IPS-NIHi7 (cell line): Measurements from ENCODE around the gene CDHR1.

Experiments used
- DNase-seq: peaks from one replicate; pipeline ENCODE4 v3.0.0; 2012; ENCODE audit warnings: mixed read lengths; ENCODE audit errors: extremely low spot score

The CDHR1 gene

DNA sequence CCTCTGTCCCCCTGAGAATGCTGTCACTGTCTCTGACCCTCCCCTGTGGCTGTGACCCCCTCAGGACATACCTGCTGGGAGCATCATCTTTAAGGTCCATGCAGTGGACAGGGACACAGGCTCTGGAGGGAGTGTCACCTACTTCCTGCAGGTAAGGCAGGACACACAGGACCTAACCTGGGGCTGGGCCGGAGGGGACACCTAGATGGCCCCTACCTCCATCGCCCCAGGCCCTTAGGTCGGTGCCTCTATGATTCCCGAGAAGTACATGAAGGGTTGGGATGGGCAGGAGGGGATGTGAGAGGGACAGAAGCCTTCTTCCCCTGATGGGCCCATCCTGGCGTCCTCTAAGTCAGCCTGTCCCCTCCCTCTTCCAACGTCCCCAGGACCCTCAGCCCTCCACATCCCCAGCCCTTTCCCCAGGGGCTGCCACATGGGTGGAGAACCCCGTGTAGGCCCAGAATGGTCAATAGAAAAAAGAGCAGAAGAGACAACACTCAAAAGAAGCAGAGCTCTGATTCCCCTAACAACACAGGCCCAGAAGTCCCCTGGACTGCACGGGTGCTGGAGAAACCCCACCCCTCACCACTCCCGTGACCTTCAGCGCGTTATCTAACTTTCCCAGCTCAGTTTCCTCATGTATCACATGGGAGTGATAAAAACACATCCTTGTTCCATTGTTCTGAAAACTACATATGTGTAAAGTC, 6.4 kb downstream of the CDHR1 start:
- no peak for DNase-seq

DNA sequence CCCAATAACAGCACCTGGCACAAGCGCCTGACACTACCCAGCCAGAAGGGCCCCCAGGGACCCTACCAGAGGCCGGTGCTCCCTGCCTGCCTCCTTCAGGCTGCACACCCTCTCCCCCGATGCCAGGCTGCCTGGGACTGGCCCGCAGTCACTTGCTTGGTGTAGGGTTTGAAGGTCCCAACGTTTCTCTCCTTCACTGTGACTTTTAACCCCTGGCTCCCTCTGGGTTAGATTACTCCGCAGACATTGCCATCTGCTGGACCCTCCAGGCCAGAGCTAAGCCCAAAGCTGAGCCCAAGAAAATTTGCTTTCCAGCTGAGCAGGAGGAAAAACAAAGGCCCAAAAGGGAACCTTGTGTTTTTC, 6.9 kb downstream of the CDHR1 start:
- peak; percentile 43 for DNase-seq

DNA sequence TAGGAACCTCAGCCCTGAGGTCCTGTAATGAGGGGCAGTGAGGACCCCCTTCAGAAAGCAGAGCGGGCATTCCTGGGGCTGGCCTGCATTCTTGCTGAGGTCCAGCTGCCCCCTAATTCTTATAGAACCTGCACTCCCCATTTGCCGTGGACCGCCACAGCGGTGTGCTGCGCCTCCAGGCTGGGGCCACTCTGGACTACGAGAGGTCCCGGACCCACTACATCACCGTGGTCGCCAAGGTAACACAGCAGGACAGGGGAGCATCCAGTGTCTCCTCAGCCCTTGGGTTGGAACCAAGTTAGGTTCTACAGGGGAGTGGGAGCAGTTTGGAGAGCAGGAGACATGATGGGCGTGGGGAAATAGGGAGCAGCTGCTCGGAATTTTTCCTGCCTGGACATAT, 7.3 kb downstream of the CDHR1 start:
- DNase-seq, result no peak

DNA sequence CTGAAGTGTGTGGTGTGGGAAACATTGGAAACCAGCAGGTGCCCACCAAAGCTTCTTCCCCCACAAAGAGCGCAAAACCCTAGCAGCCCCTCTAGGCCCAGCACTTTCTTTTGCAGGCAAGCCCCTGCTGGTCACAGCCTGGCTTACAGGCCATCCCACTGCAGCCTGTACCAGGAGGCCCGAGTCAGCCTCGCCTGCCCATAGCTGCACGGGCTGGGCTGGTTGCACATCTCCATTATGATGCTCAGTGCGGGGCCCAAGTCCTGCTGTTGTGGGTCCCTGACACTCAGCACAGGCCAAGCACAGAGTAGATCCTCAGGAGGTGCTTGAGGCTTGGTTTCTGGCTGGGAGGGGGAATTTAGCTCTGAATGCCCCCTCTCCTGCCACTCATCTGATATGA, 8.0 kb downstream of the CDHR1 start:
- no peak for DNase-seq

DNA sequence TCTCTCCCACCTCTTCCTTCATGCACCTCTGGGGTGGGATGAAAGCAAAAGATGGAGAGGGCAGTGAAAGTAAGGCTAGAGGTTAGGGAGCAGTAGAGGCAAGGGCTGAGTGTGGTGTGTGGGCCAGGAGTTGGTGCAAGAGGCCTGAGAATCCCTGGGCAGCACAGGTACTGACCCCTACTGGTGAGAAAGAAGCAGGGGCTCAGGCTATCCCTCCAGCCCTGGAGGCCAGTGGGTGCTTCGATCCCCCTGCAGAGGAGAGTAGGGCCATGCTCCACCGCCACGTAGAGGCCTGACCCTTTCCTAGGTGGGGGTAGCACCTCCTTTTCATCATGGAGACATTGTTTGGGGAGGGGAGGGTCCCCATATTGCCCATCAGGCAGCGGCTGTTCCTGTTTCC, 9.8 kb downstream of the CDHR1 start:
- DNase-seq, result peak; percentile 86

DNA sequence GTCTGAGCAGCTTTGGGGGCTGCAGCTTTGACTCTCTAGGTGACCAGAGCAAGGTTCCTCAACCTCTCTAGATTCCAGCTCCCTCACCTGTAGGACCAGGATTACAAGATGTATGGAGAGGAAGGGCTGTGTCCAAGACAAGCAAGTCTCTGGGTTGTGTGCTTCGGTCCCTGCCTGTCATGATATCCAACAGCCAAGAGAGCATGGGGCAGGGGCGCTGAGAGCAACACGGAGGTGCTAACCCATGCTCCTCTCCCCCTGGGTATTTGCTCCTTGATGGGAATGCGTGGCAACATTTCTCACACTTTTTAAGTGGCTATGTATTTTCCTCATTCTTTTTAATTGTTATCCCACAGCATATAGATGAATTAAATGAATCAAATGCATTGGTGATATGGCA, 10.3 kb downstream of the CDHR1 start:
- no peak for DNase-seq

DNA sequence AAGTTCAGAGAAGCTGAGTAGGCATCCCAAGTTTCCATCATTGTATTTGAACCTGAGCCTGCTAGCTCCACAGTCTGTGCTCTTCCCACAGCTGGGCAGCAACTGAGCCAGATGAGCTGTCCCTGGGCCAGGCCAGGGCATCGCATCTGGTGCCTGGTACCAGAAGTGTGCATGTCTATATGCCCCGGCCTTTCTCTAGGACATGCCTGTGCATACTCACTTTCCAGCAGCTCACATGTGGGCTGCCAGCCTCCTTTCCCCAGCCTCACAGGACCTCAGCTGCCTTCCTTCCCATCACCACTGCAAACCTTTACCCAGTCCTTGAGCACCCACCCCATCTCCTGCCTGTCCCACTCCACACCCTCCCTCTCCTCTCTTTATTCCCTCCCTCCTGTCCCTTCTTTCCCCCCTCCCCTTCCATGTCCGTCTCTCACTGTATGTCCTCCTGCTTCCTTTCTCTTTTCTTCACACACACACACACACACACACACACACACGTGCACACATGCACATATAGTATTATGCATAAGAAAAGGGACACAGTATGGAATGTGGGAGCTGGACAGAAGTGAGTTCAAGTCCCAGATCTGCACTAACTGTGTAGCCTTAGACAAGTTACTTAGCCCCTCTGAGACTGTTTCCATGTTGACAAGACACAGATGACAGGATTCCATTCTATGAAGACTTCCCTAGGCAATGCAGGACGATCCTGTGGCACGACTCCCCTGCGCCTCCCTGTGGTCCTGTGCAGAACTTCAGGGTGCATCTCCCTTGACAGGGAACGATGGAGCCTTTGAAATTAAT, 10.9 kb downstream of the CDHR1 start:
- peak; percentile 82 for DNase-seq

DNA sequence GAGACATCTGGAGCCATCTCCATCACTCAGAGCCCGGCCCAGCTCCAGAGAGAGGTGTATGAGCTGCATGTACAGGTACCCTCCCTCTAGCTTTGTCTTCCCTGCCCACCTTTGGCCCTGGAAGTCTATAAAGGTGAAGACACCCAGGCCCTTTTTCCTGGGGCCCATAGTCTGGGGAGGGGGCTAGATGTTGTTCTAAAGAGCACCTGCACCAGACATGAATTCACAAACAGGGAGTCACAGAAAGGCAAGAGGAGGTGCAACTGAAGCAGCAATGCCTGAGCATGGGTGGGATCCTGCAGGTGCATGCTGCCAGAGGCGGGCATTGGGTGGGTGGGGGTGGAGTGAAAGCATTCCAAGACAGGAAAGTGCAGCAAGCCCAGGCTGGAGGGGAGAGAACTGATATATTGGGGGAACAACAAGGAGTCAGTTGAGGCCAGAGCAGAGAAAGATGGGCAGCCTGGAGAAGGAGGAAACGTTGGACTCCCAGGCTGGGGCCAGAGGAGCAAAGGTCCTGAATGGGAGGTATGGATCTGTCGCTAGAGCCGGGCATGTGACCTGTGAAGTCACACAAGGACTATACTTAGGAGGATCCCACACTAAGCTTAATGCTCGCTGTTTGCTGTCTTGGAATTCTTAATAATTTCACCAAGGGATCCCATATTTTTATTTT, 11.7 kb downstream of the CDHR1 start:
- no peak for DNase-seq

DNA sequence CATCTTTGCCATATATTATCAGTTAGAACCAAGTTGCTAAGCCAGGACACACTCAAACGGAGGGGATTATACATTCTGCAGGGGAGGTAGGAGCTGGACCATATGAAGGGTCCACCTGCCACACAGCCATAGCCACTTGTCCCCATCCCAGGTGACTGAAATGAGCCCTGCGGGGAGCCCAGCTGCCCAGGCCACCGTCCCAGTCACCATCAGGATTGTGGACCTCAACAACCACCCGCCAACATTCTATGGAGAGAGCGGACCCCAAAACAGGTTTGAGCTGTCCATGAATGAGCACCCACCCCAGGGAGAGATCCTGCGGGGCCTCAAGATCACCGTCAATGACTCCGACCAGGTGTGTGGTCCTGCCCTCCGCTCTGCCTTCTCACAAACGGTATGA, 13.7 kb downstream of the CDHR1 start:
- DNase-seq, result no peak

DNA sequence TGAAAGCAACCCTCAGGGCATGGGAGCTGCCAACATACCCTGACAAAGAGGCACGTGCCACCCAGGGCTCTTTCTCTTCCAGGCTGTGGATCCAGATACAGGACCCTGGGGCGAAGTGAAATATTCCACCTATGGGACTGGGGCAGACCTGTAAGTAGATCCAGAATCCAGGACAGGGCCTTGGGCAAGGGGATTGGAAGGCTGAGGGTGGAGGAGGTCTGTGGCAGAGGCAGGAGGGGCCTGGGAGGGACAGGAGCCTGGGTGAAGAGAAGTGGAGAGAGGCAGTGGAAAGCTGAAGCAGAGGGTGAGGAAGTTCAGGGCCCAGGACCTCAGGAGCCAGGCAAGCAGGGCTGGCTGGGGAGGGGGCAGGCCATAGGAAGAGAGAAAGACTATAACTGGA, 17.2 kb downstream of the CDHR1 start:
- no peak for DNase-seq

DNA sequence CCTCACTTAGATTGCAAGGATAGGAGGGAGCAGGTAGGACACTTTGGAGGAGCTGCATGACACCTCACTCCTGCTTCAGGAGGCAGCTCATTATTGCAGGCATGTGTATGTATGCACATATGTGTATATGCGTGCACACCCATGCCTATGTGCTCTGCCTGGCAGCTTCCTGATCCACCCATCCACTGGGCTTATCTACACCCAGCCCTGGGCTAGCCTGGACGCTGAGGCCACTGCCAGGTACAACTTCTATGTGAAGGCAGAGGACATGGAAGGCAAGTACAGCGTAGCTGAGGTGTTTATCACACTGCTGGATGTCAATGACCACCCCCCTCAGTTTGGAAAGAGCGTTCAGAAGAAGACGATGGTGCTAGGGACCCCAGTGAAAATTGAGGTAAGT, 17.7 kb downstream of the CDHR1 start:
- no peak for DNase-seq

DNA sequence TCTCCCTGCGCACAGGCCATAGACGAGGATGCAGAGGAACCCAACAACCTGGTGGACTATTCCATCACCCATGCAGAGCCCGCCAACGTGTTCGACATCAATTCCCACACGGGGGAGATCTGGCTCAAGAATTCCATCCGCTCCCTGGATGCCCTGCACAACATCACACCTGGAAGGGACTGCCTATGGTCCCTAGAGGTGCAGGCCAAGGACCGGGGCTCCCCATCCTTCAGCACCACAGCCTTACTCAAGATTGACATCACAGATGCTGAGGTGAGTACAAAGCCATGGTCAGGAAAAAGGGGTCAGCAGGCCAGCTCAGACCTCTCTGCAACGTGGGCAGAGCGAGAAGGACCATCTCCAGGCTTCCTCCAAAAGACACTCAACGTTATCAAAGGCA, 18.7 kb downstream of the CDHR1 start:
- no peak for DNase-seq

DNA sequence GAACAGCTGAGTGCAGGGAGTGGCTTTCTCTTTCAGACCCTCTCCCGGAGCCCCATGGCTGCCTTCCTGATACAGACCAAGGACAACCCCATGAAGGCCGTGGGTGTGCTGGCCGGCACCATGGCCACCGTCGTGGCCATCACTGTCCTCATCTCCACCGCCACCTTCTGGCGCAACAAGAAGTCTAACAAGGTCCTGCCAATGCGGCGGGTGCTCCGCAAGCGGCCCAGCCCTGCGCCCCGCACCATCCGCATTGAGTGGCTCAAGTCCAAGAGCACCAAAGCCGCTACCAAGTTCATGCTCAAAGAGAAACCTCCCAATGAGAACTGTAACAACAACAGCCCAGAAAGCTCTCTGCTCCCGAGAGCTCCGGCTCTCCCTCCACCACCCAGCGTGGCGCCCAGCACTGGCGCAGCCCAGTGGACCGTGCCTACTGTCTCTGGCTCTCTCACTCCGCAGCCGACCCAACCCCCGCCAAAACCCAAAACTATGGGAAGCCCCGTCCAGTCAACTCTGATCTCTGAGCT, 19.8 kb downstream of the CDHR1 start:
- no peak for DNase-seq

DNA sequence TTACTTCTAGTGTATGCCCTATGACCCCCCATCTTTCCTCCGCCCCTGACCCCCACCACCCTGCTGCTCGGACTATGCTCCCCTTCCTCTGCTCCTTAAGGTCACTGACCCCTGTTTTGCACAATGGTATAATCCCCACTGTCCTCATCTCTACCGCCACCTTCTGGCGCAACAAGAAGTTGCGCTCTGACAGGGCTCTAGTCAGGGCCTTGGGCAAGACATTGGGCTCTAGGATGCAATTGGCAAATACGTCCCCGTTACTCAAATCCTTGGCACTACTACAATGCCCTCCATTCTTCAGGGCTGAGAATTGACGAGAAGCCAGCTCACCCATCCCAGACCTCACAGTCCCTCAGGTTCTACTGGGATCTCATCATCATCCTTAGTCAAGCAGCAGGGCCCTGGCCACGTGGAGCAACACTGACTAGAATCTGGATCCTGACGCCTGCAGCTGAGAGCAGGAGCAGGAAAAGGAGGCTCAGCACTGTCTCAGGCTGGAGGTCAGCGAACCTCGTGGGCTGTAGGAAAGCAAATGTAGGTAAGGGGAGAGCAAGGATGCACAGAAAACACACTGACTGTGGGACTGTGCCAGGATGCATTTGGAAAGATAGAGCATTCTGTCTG, 20.4 kb downstream of the CDHR1 start:
- peak; percentile 77 for DNase-seq

DNA sequence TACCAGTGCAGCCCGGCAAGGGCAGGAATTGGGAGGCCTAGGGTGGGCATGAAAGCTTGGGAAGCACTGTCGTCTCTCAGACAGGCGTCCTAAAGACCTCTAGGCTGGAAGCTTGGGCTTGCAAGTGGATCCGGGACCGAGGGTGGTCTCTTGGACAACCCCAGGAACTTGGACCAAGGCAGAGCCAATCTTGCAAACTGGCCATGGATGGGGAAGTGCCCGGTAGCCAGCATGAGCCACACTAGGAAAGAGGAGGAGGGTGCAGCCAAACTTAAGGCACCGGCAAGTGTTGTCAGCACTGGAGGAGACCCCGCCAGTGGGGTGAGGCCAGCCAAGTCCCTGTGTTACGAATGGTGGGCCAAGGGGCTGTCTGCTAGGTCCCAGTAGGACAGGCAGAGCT, 22.5 kb downstream of the CDHR1 start:
- no peak for DNase-seq

DNA sequence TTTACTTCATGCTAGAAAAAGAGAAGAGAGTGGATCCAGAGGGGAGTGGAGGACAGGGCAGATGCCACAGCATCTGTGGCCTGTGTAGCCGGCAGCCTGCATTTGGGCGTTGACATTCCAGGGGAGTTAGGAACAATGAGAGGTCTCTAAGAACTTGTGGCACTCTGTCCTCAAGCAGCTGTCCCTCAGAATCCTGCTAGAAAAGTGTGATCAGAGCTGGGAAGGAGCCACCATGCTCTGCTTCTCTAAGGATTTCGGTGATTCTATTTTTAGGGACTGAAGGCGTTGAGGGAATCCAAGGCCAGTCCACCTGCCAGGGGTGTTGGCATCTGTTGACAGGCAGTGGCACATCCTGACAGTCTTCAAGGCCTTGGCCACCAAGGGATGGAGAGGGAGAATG, 23.4 kb downstream of the CDHR1 start:
- DNase-seq, result no peak

DNA sequence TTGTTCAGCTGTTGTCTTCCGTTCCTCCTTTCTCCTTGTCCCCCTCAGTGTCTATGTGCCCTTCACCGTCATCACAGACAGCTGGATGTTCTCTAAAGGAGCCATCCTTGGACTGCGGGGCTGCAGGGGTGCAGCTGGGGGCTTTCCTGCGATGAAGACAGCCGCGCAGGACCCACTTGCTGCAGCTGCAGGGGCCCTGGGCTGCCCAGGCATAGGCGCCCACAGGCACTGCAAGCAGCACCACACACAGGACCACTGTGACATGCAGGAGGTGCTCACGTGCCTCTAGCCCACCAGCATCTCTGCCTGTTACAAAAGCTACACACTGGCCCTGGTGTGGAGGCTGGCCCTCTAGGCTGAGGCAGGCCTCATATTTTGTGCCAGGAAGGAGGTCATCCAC, 27.6 kb downstream of the CDHR1 start:
- no peak for DNase-seq

DNA sequence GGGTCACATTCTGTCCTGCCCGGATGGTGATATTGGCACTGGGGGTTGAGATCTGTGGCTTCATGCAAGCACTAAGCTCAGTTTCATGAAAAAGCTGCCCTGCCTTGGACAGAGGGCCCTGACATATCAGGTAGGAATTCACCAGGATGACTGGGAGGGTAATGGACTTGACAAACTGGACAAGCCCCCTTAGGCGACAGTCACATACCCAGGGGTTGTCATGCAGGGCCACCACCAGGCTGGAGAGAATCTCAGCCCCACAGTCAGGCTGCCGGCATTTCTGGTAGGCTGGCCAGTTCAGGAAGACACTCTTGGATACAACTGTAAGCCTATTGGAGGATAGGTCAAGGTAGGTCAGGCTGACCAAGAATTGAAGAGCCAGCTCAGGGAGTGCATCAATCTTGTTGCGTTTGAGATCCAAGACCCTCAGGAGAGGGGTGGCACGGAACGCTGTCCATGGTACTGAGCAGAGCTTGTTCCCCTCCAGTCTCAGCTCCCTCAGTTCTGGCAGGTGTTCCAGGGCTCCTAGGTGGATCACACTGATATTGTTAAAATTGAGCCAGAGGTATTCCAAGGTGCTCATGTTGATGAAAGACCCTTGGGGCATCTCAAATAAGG, 30.2 kb downstream of the CDHR1 start:
- DNase-seq, result peak; percentile 86

DNA sequence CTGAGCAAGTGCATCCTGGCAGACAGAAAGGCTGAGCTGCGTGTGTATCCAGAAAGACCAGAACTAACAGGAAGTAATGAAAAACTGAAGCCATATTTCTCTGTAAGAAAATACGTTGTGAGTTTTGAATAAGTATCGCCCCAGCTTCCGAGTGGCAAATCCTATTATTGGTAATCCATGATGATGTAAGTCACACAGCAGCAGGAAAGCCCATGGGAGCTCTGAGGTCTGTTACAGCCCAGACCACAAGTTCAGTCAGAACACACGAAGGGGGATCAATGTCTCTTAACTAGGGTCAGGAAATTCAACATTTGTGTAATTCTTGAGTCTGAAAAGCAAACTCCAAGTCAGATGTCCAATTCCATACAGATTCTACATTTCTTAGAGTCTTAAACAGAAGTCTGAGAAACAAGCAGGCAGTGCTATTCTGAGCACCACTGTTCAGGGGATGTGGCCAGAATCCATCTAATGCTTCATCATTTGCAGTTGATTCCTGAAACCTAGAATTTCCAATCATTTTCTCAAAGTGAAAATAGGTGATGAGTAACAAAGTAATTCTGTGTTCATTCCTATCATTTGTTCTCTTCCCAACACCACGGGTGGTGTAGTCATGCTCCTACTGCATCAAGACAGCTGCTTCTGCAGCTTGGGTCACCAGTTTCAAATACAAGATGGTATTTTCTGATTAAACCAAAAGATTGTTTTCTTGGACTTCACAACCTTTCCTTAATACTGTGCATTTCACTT, 31.3 kb downstream of the CDHR1 start, which contains the start of gene LRIT2:
Gene LRIT2, minus strand, starts transcription at position 118 of the 747 bp plus-strand sequence. Its CDS starts 24 bp downstream, at position 94.
- no peak for DNase-seq

DNA sequence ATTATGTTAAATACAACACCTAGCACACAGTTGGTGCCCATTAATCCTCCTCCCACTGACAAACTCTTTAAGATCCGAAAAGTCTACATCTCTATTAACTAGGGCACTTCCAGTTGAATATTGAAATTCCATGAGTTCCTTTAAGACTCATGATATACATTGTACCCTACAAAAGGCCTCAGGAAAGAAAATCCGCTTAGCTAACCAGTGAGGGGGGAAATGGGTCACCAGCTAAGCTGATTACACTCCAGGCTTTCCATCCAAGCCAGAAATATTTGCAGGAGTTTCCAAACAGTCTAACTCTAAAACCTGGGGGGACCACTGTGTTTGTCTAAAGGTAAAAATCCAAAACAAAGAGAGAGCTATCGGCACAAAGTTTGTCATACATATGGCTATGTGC, 32.3 kb downstream of the CDHR1 start:
- no peak for DNase-seq

DNA sequence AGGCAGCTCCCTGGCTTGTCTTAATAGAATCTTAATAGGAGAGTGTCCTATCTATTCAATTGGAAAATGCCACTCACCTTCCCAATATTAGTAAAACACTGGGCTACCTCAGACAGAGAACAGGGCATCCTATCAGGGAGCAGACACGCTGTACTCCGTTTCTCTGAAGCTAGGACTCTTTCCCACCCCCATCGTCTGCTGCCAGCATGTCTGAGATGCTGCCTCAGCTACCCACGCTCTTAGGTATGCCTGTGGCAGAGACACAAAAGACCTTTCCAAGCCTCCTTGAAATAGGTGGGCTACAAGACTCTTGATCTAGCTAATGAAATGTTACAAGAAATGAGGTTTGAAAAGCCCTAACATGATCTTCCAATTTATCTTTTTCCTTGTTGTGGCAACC, 33.5 kb downstream of the CDHR1 start:
- no peak for DNase-seq
